AG04449 (cell line): ENCODE results near the gene LRRC31.

Experiments used
- CTCF ChIA-PET: fragments of 350-600 bp; formaldehyde crosslinking; extraction: SDS; loops from one replicate; lab custom pipeline; 2021; ENCODE audit warnings: antibody characterized with exemption; lab: Yijun Ruan, JAX
- POLR2A ChIA-PET: fragments of 400-600, 350-600 bp; formaldehyde crosslinking; extraction: SDS; loops from one replicate; lab custom pipeline; 2020; ENCODE audit warnings: antibody characterized with exemption, inconsistent platforms; lab: Yijun Ruan, JAX
- DNase-seq: peaks from one replicate; pipeline ENCODE4 v3.0.0-alpha.2; 2010; ENCODE audit warnings: low read depth, low spot score
- H3K4me3 ChIP-seq: 2 replicates; pipeline ENCODE4 v1.5.1; 2011; ENCODE audit warnings: low read depth, mild to moderate bottlenecking, control low read depth, low read length
- TF ChIP-seq, protein P1 (sequence below): IDR thresholded peaks from one replicate; pipeline ENCODE4 v1.5.1; 2011; ENCODE audit warnings: mild to moderate bottlenecking, moderate library complexity, low read length, control low read depth, inconsistent platforms; ENCODE audit not compliant: insufficient read depth; ENCODE audit errors: missing control alignments

Gene LRRC31

DNA sequence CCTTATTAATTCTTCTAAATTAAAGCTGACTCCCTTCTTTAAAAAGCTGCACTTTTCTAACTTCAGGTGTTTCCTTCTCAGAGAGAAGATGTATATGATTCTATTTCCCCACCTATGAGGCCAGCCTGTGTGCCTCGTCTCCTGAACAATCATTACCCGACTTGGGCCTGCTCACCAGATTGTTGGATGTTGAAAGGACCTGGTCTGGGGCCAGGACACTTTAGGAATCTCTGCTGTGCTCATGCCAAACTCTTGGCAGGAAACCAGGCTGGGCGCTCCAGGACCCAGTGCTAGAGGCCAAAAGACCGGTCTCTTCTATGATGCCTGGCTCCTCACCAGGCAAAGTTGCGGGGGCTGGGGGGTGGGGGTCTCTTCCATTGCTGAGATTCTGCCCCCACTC, 16.9 kb upstream of the LRRC31 start:
- TF ChIP-seq, protein P1, sequence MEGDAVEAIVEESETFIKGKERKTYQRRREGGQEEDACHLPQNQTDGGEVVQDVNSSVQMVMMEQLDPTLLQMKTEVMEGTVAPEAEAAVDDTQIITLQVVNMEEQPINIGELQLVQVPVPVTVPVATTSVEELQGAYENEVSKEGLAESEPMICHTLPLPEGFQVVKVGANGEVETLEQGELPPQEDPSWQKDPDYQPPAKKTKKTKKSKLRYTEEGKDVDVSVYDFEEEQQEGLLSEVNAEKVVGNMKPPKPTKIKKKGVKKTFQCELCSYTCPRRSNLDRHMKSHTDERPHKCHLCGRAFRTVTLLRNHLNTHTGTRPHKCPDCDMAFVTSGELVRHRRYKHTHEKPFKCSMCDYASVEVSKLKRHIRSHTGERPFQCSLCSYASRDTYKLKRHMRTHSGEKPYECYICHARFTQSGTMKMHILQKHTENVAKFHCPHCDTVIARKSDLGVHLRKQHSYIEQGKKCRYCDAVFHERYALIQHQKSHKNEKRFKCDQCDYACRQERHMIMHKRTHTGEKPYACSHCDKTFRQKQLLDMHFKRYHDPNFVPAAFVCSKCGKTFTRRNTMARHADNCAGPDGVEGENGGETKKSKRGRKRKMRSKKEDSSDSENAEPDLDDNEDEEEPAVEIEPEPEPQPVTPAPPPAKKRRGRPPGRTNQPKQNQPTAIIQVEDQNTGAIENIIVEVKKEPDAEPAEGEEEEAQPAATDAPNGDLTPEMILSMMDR = no peak
- no peak for DNase-seq
- H3K4me3 ChIP-seq = no peak overlapping the region
- POLR2A ChIA-PET = no interaction called here
- CTCF ChIA-PET = no interaction called here

DNA sequence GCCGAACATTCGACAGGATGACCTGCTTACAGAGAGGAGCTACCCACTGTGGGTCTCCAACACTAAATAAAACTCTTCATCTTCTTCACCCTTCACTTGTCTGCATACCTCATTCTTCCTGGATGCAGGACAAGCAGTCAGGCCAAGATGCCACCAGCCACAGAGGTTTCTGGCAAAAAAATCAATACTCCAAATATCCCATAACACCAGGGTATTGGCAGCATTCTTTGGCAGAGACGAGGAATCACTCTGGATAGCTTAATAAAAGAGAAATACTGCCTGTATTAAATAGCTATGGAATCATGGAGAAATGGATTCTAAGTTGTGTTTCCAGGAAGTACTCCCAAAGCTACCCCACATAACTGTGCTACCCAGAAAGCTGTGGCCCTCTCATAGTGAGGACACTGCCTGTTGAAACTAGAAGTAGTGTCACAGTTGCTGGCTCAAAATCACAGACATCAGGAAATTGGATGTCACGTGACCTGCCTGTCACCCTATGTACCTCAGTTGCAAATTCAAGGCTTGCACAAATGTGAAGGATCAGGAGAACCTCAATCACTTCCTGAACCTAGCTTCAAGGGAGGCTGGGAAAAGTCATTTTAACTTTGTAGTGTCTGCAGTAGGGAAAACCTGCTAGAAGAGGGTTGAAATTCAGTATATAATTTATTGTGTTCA, 11.0 kb upstream of the LRRC31 start:
- CTCF ChIA-PET = interaction anchor here (1.2 to 1.6 kb wide), 2 partner anchors 10 to 17 kb away, joined by 5 read pairs; no protein-coding TSS in a partner anchor
- DNase-seq = no peak
- POLR2A ChIA-PET = no interaction called here
- TF ChIP-seq, protein P1 = no peak
- H3K4me3 ChIP-seq = no peak overlapping the region

DNA sequence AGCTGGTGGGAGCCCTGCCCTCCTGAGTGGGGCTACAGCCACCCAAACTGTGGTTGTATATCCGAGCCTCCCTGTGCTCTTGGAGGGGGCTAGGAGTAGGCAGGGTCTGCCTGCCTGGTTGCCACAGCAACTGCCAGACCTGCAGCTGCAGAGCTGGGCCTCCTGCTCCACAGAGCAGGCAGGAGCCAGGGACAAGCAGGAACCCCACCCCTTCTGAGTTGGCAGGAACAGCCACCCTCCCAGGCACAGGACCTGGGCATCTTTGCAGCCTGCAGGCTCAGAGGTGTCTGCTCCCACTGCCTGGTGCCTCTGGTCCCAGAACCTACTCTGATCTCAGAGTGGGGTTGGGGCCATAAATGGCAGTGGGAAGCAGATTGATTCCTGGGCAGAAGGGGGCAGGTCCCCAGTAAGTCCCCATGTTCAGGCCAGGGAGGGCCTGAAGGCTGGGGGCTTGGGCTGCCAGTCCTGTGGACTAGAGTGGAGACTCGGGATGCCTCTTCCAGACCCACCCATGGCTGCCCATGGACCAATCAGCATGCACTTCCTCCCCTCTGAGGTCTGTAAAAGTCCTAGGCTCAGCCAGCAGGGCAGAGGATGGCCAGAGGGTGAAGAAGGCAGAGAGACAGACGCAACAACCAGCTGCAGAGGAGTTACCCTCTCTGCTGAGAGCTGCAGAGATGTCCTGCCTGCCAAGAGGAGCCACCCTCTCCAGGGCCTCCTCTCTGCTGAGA, 10.3 kb upstream of the LRRC31 start:
- ChIA-PET POLR2A (no interaction called here), CTCF (interaction anchor here (1.2 to 1.6 kb wide), 2 partner anchors 9 to 16 kb away, joined by 5 read pairs; no protein-coding TSS in a partner anchor)
- no peak for DNase-seq
- no peak overlapping the region for H3K4me3 ChIP-seq
- TF ChIP-seq, protein P1 = no peak

DNA sequence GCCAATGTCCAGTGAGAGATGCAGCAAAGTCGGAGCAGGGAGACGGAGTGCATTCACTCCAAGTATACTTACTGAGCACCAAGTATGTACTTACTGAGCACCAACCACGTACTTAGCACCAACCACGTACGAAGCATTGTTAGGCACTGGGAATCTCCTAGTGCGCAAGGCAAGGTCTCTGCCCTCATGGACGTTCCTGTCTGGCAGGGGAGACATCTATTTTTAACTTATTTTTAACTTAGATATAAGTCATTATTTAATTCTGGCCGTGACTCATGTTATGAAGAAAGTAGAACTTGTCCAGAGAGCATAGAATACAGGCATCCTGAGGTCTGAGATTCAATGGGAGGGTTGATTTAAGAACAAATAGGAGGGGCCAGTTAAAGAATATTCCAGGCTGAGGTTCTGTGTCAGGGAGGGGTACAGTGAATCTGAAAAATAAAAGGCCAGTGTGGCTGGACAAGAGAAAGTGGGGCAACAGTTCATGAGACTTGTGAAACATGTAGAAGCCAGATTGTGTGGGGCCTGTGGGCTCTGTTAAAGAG, 9.3 kb upstream of the LRRC31 start:
- ChIA-PET CTCF (no interaction called here), POLR2A (no interaction called here)
- TF ChIP-seq, protein P1 = no peak
- no peak for DNase-seq
- H3K4me3 ChIP-seq = no peak overlapping the region

DNA sequence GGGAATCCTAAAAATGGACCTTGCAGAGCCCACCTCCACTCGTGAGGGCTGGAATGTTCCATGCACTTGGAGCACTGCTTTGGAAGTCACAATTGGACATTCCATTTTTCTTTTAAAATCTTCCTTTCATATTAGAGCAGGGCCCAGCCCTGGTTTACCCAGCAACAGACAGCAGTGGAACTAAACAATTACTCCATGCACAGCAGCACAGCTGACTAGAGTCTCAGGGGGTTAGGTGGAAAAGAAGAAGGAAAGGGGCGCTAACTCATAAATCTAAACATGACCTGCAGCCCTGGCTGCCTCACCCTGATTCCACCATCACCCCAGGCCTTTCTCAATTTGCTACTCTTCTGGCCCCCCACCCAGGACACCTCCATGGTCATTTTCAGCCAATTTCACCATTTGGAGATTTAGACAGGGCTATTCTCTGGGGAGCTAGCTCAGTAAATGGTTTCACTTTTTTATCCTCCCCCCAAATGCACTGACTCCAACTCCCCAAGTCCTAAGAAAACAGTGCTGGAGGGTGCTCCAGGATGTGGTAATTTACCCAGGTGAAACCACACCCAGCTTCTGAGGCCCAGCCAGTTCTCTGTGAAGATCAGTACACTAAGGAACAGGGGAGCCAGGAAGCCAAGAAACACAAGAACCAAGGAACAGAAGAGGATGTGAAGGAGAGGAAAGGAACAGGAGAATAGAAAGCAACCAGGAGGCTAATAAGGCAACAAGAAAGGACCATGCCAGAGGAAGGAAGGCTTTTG, 1.6 kb upstream of the LRRC31 start:
- DNase-seq = no peak
- ChIA-PET POLR2A (no interaction called here), CTCF (interaction anchor here (1.0 to 1.5 kb wide), 2 partner anchors 9 to 10 kb away, joined by 4 to 5 read pairs; no protein-coding TSS in a partner anchor)
- TF ChIP-seq, protein P1 = no peak
- H3K4me3 ChIP-seq = no peak overlapping the region

DNA sequence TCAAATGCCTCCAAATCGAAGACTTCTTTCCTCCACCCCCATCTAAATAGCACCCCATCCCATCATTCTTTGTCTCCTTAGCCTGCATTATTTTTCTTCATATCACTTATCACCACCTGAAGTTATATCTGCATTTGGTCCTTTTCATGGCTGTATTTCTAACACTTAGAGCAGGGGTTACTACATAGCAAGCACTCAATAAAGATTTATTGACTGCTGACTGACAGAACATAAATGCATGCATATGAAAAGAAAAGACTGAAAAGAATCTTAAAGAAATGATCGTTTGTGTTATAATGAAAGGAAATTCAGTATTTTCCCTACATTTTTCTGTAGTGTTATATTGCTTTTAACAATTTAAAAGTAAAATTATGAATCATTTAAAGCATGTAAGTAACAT, 1.4 kb downstream of the LRRC31 start:
- H3K4me3 ChIP-seq = no peak overlapping the region
- TF ChIP-seq, protein P1 = no peak
- ChIA-PET POLR2A (no interaction called here), CTCF (interaction anchor here (1.2 kb wide), 1 partner anchor 9 kb away, joined by 3 read pairs; no protein-coding TSS in a partner anchor)
- no peak for DNase-seq
